GM12873 (cell line): ENCODE measurements around the gene NMT1.

Experiments
- CTCF ChIP-seq: IDR thresholded peaks from 2 replicates; pipeline ENCODE4 v1.5.1; 2012; ENCODE audit warnings: low read depth, mild to moderate bottlenecking, moderate library complexity, low read length, control low read depth; ENCODE audit not compliant: insufficient read depth; ENCODE audit errors: missing control alignments

NMT1 gene

GRCh38 chr17:45087504-45087975, 26.4 kb downstream of the NMT1 start:
- no peak for TF ChIP-seq CTCF

GRCh38 chr17:45087978-45088377, 26.9 kb downstream of the NMT1 start:
- no peak for TF ChIP-seq CTCF

GRCh38 chr17:45088741-45089140, 27.6 kb downstream of the NMT1 start:
- no peak for TF ChIP-seq CTCF

GRCh38 chr17:45090711-45091110, 29.6 kb downstream of the NMT1 start:
- no peak for TF ChIP-seq CTCF

- no peak for TF ChIP-seq CTCF
These were observed 30.8 kb downstream of the NMT1 start for GRCh38 chr17:45091778-45092425.

- TF ChIP-seq CTCF, result no peak
These were observed 31.9 kb downstream of the NMT1 start for GRCh38 chr17:45092911-45093430.

GRCh38 chr17:45093444-45094110, 32.5 kb downstream of the NMT1 start:
- no peak for TF ChIP-seq CTCF
